A549 (cell line): ENCODE data around the gene TMX3. TPM values are rescaled to one million over a fixed set of nuclear protein-coding genes. Genes with fewer than 3 reads are reported as not detected.

Experiments used
- ATAC-seq, 2 experiments: fragments of 200-7000 bp in 1 of 2; fragments of >200 bp in 1 of 2; cut with Nextera tagmentation in 1 of 2; cut with Tn5 transposase in 1 of 2; 3 replicates each; pipeline versions ENCODE4 v1.8.0 to v1.9.1; 2018 to 2020; ENCODE audit warnings: mild to moderate bottlenecking in 1 of 2, moderate library complexity in 1 of 2
- CTCF ChIA-PET: fragments of 300-600 bp; sonication (Branson Sonifier 250); formaldehyde crosslinking; extraction: SDS; loops from one replicate; lab custom pipeline; 2021; ENCODE audit warnings: antibody characterized with exemption, inconsistent platforms; lab: Yijun Ruan, JAX
- POLR2A ChIA-PET: fragments of 350-600 bp; formaldehyde crosslinking; extraction: SDS; loops from one replicate; lab custom pipeline; 2021; ENCODE audit warnings: antibody characterized with exemption, inconsistent platforms; lab: Yijun Ruan, JAX
- DNase-seq, 2 experiments: peaks; one replicate each; pipeline versions ENCODE4 v3.0.0 to v3.0.0-alpha.2; 2011 to 2016; ENCODE audit warnings: low read depth in 1 of 2, low spot score in 1 of 2
- FAIRE-seq: peaks from 2 replicates; lab custom pipeline; 2011; peaks lifted over from hg19 to GRCh38; lab: Jason Lieb, UNC
- H3K27ac ChIP-seq, 2 experiments: fragments of >200 bp; sonication (Bioruptor Twin); formaldehyde crosslinking; 3 replicates each; pipeline ENCODE4 v1.5.1; 2016 to 2017
- H3K4me1 ChIP-seq: fragments of >200 bp; sonication (Bioruptor Twin); formaldehyde crosslinking; 3 replicates; pipeline ENCODE4 v1.6.1; 2016
- H3K4me2 ChIP-seq: fragments of >200 bp; sonication (Bioruptor Twin); formaldehyde crosslinking; 3 replicates; pipeline ENCODE4 v1.6.1; 2016
- H3K4me3 ChIP-seq: fragments of >200 bp; sonication (Bioruptor Twin); formaldehyde crosslinking; 3 replicates; pipeline ENCODE4 v1.5.1; 2016
- H3K9me3 ChIP-seq: fragments of >200 bp; sonication (Bioruptor Twin); formaldehyde crosslinking; 3 replicates; pipeline ENCODE4 v1.6.1; 2016
- BHLHE40 ChIP-seq: IDR thresholded peaks from 2 replicates; pipeline ENCODE4 v1.6.1; 2012; ENCODE audit warnings: low read depth, low read length, inconsistent platforms
- CBX2 ChIP-seq: fragments of 200-600 bp; sonication (generic); IDR thresholded peaks from 2 replicates; pipeline ENCODE4 v1.6.1; 2016; ENCODE audit warnings: low read depth, mild to moderate bottlenecking, borderline replicate concordance
- CBX8 ChIP-seq: fragments of 200-600 bp; sonication (generic); IDR thresholded peaks from 2 replicates; pipeline ENCODE4 v1.6.1; 2016
- CHD2 ChIP-seq: fragments of 150-350 bp; IDR thresholded peaks from 2 replicates; pipeline ENCODE4 v1.6.1; 2014; ENCODE audit warnings: low read length; ENCODE audit not compliant: partially characterized antibody
- CTCF ChIP-seq: fragments of >200 bp; sonication (Bioruptor Twin); formaldehyde crosslinking; IDR thresholded peaks from 3 replicates; pipeline ENCODE4 v1.5.1; 2016
- EHF ChIP-seq: fragments of 250-450 bp; sonication (Bioruptor Pico); IDR thresholded peaks from 2 replicates; pipeline ENCODE4 v1.5.0; 2020; ENCODE audit warnings: mild to moderate bottlenecking
- ELK1 ChIP-seq: fragments of 150-350 bp; IDR thresholded peaks from 2 replicates; pipeline ENCODE4 v1.6.1; 2014; ENCODE audit warnings: low read depth, mild to moderate bottlenecking, low read length
- EP300 ChIP-seq, 2 experiments: fragments of >200 bp; sonication (Bioruptor Twin); formaldehyde crosslinking; IDR thresholded peaks; 2 replicates in 1 of 2; 3 replicates in 1 of 2; pipeline ENCODE4 v1.6.1; 2016 to 2017
- ESRRA ChIP-seq: fragments of 150-350 bp; IDR thresholded peaks from 2 replicates; pipeline ENCODE4 v1.6.1; 2014; ENCODE audit warnings: mild to moderate bottlenecking, low read length, borderline replicate concordance
- FOSL2 ChIP-seq, 2 experiments: fragments of 450-650 bp in 1 of 2; fragments of >200 bp in 1 of 2; sonication (Bioruptor Twin) in 1 of 2; formaldehyde crosslinking; IDR thresholded peaks; 2 replicates each; pipeline versions ENCODE4 v1.5.0 to v1.6.1; 2016 to 2020; ENCODE audit warnings: mild to moderate bottlenecking in 1 of 2, moderate library complexity in 1 of 2
- GATA3 ChIP-seq: IDR thresholded peaks from 2 replicates; pipeline ENCODE4 v1.6.1; 2012; ENCODE audit warnings: borderline replicate concordance
- HDAC2 ChIP-seq: fragments of 200-600 bp; sonication (generic); IDR thresholded peaks from 2 replicates; pipeline ENCODE4 v1.6.1; 2016
- HEYL ChIP-seq: fragments of 250-450 bp; sonication (Bioruptor Pico); IDR thresholded peaks from 2 replicates; pipeline ENCODE4 v1.8.0; 2021; ENCODE audit warnings: mild to moderate bottlenecking, moderate library complexity
- HMGXB4 ChIP-seq: fragments of 250-450 bp; sonication (Bioruptor Pico); IDR thresholded peaks from 2 replicates; pipeline ENCODE4 v1.5.0; 2021; ENCODE audit warnings: mild to moderate bottlenecking, moderate library complexity, borderline replicate concordance
- HOXB13 ChIP-seq: fragments of 250-450 bp; sonication (Bioruptor Pico); IDR thresholded peaks from 2 replicates; pipeline ENCODE4 v1.5.0; 2020; ENCODE audit warnings: low read depth, mild to moderate bottlenecking, moderate library complexity
- JUN ChIP-seq, 2 experiments: fragments of >200 bp; sonication (Bioruptor Twin); formaldehyde crosslinking; IDR thresholded peaks; 2 replicates in 1 of 2; 3 replicates in 1 of 2; pipeline ENCODE4 v1.6.1; 2016 to 2017
- KDM1A ChIP-seq: fragments of 200-600 bp; sonication (generic); IDR thresholded peaks from 2 replicates; pipeline ENCODE4 v1.6.1; 2016; ENCODE audit warnings: low read depth, mild to moderate bottlenecking
- KDM5A ChIP-seq: fragments of 200-600 bp; sonication (generic); IDR thresholded peaks from 2 replicates; pipeline ENCODE4 v1.6.1; 2016; ENCODE audit warnings: antibody characterized with exemption, mild to moderate bottlenecking
- MAZ ChIP-seq: fragments of 150-350 bp; IDR thresholded peaks from 2 replicates; pipeline ENCODE4 v1.6.1; 2014; ENCODE audit warnings: antibody characterized with exemption, low read depth, low read length, borderline replicate concordance
- NR3C1 ChIP-seq: fragments of >200 bp; sonication (Bioruptor Twin); formaldehyde crosslinking; IDR thresholded peaks from 3 replicates; pipeline ENCODE4 v1.6.1; 2017
- PBX3 ChIP-seq: IDR thresholded peaks from 2 replicates; pipeline ENCODE4 v1.6.1; 2012
- PHF8 ChIP-seq: fragments of 200-600 bp; sonication (generic); IDR thresholded peaks from 2 replicates; pipeline ENCODE4 v1.6.1; 2016; ENCODE audit warnings: low read depth, mild to moderate bottlenecking, antibody characterized with exemption, moderate library complexity, borderline replicate concordance
- POLR2AphosphoS2 ChIP-seq: conservative IDR thresholded peaks from 2 replicates; pipeline ENCODE4 v1.6.1; 2012; ENCODE audit warnings: low read length, improper control_type of control experiment, inconsistent platforms
- SMC3 ChIP-seq: fragments of >200 bp; sonication (Bioruptor Twin); formaldehyde crosslinking; IDR thresholded peaks from 3 replicates; pipeline ENCODE4 v1.6.1; 2018; ENCODE audit warnings: inconsistent platforms
- TFCP2L1 ChIP-seq: fragments of 250-450 bp; sonication (Bioruptor Pico); IDR thresholded peaks from 2 replicates; pipeline ENCODE4 v1.5.0; 2021; ENCODE audit warnings: mild to moderate bottlenecking
- ZFP36 ChIP-seq: fragments of 450-650 bp; IDR thresholded peaks from 2 replicates; pipeline ENCODE4 v1.6.1; 2014; ENCODE audit warnings: borderline replicate concordance; ENCODE audit not compliant: partially characterized antibody
- ZNF302 ChIP-seq: fragments of 250-450 bp; sonication (Bioruptor Pico); IDR thresholded peaks from 2 replicates; pipeline ENCODE4 v1.9.0; 2021; ENCODE audit warnings: inconsistent platforms, mild to moderate bottlenecking, moderate library complexity
- WGBS: methylation state at CpG from one replicate; pipeline ENCODE4 v1.1.6; 2017; ENCODE audit errors: missing lambda C conversion rate; 5-methylcytosine and 5-hydroxymethylcytosine counted together
- polyA plus RNA-seq, 4 experiments: library from polyadenylated mRNA; depleted of rRNA in 3 of 4; stranded (reverse); fragments of >200 nt; fragmentation: RNase III in 1 of 4; extraction: RNeasy Plus Mini Kit Qiagen cat#74134 plus additional on column Dnase treatment in 1 of 4; gene quantifications; 2 replicates in 3 of 4; 3 replicates in 1 of 4; pipeline ENCODE4 v1.2.3, GENCODE V29; 2011 to 2017

The TMX3 gene
- polyA plus RNA-seq, 2 of the 4 experiments (the other 2 are of a cell fraction): 29.6 to 49.8 TPM

GRCh38 chr18:68742206-68742605 is 27.3 kb upstream of the TMX3 start:
- TF ChIP-seq JUN (IDR thresholded peaks at IDR 0.05): no peak
- TF ChIP-seq ZNF302: no peak
- no peak for TF ChIP-seq PBX3
- TF ChIP-seq HDAC2: no peak
- no peak for TF ChIP-seq ZFP36
- TF ChIP-seq HMGXB4: no peak
- TF ChIP-seq PHF8: no peak
- no peak for TF ChIP-seq KDM1A
- no peak for TF ChIP-seq CHD2
- TF ChIP-seq HEYL: no peak
- no peak for TF ChIP-seq TFCP2L1
- TF ChIP-seq GATA3: no peak
- ChIA-PET CTCF (no interaction called here), POLR2A (no interaction called here)
- H3K27ac ChIP-seq: no peak overlapping the region
- H3K4me1 ChIP-seq: no peaks in the 10 kb centered on the region
- H3K4me2 ChIP-seq: no peak overlapping the region
- H3K4me3 ChIP-seq: no peak overlapping the region
- FAIRE-seq: no peak
- DNase-seq: no peak
- no peaks in the 10 kb centered on the region for H3K9me3 ChIP-seq
- ATAC-seq: no peak
- WGBS: 11% methylated on average over 1 of the region's 1 CpG

- Histone ChIP-seq H3K9me3 (no peaks in the 10 kb centered on the region), H3K4me1 (no peaks in the 10 kb centered on the region), H3K4me3 (no peak overlapping the region), H3K27ac (no peak overlapping the region), H3K4me2 (no peak overlapping the region)
- DNase-seq (no peak), ATAC-seq (no peak), FAIRE-seq (no peak)
- CTCF ChIA-PET: no interaction called here
- no peak for TF ChIP-seq MAZ
- WGBS: 71% methylated on average over 1 of the region's 1 CpG
- POLR2A ChIA-PET: no interaction called here
Measured at GRCh38 chr18:68740966-68741365, 26.1 kb upstream of the TMX3 start.

- ChIA-PET CTCF (no interaction called here), POLR2A (no interaction called here)
- DNase-seq: no peak
- FAIRE-seq: no peak
- Histone ChIP-seq H3K9me3 (no peaks in the 10 kb centered on the region), H3K4me2 (no peak overlapping the region), H3K4me1 (no peaks in the 10 kb centered on the region), H3K4me3 (no peak overlapping the region), H3K27ac (no peak overlapping the region)
- no peak for TF ChIP-seq HOXB13 (CRISPR knock-in tag)
- TF ChIP-seq CBX8: no peak
- no peak for TF ChIP-seq ESRRA
- no peak for TF ChIP-seq EHF (CRISPR knock-in tag)
- TF ChIP-seq HEYL: no peak
- TF ChIP-seq SMC3: no peak
- TF ChIP-seq KDM5A: no peak
- no peak for TF ChIP-seq ZNF302
- no peak for TF ChIP-seq NR3C1
- no peak for TF ChIP-seq BHLHE40
- no peak for TF ChIP-seq HMGXB4
- no peak for TF ChIP-seq CTCF
- no peak for TF ChIP-seq POLR2AphosphoS2
- no peak for TF ChIP-seq CBX2
- no peak for TF ChIP-seq ELK1
- no peak for TF ChIP-seq EP300 (IDR thresholded peaks at IDR 0.05)
- TF ChIP-seq FOSL2 (IDR thresholded peaks at IDR 0.05): no peak
- no peak for TF ChIP-seq FOSL2 (CRISPR knock-in tag; IDR thresholded peaks at IDR 0.05)
- WGBS: 54% methylated on average over 1 of the region's 1 CpG
- ATAC-seq: no peak
Measured at GRCh38 chr18:68739462-68739861, 24.6 kb upstream of the TMX3 start.
